ENCODE measurements around the gene ZBTB17.

Gene ZBTB17

GRCh38 chr1:15935056-15935950 is 40.6 kb downstream of the ZBTB17 start:
- TF ChIP-seq CTCF (IDR thresholded peaks at IDR 0.05; ENCODE audit: extremely low read depth, missing control alignments): no peak
- no peak for DNase-seq (ENCODE audit: low spot score)

GRCh38 chr1:15934211-15935055 is 41.5 kb downstream of the ZBTB17 start:
- no peak for TF ChIP-seq CTCF (IDR thresholded peaks at IDR 0.05; ENCODE audit: extremely low read depth, missing control alignments)
- no peak for DNase-seq (ENCODE audit: low spot score)

GRCh38 chr1:15933684-15934083 is 42.2 kb downstream of the ZBTB17 start:
- no peak for TF ChIP-seq CTCF (IDR thresholded peaks at IDR 0.05; ENCODE audit: extremely low read depth, missing control alignments)

GRCh38 chr1:15932612-15933011 is 43.3 kb downstream of the ZBTB17 start:
- DNase-seq (ENCODE audit: low spot score): no peak
- TF ChIP-seq CTCF (IDR thresholded peaks at IDR 0.05; ENCODE audit: extremely low read depth, missing control alignments): no peak

More at GRCh38 chr1:15933684-15934083, 42.2 kb downstream of the ZBTB17 start:
- DNase-seq (ENCODE audit: low spot score): no peak

GRCh38 chr1:15931884-15932283 is 44.0 kb downstream of the ZBTB17 start:
- TF ChIP-seq CTCF (IDR thresholded peaks at IDR 0.05; ENCODE audit: extremely low read depth, missing control alignments): no peak
- no peak for DNase-seq (ENCODE audit: low spot score)

- TF ChIP-seq CTCF (IDR thresholded peaks at IDR 0.05; ENCODE audit: extremely low read depth, missing control alignments): no peak
- no peak for DNase-seq (ENCODE audit: low spot score)
Measured at GRCh38 chr1:15931401-15931800, 44.5 kb downstream of the ZBTB17 start.
